Bronchial epithelial cell (primary cell): ENCODE data around the gene NCAM1. TPM values are rescaled to one million over a fixed set of nuclear protein-coding genes. Genes with fewer than 3 reads are reported as not detected.

Source experiments
- DNase-seq: peaks from one replicate; pipeline ENCODE4 v3.0.0-alpha.2; 2010; ENCODE audit warnings: low read depth
- FAIRE-seq: peaks from 2 replicates; lab custom pipeline; 2011; peaks lifted over from hg19 to GRCh38; lab: Jason Lieb, UNC
- H3K27me3 ChIP-seq: 2 replicates; pipeline ENCODE4 v1.5.1; 2011; ENCODE audit warnings: low read length; ENCODE audit not compliant: control insufficient read depth, insufficient read depth
- H3K36me3 ChIP-seq: 2 replicates; pipeline ENCODE4 v1.5.1; 2011; ENCODE audit warnings: low read length; ENCODE audit not compliant: control insufficient read depth, insufficient read depth
- H3K4me3 ChIP-seq: 2 replicates; pipeline ENCODE4 v1.5.1; 2011; ENCODE audit warnings: mild to moderate bottlenecking, low read depth, low read length, control low read depth
- total RNA-seq: library from RNA; depleted of rRNA; stranded (reverse); fragments of >200 nt; gene quantifications from 2 replicates; pipeline ENCODE4 v1.2.1, GENCODE V29; 2014
- TF ChIP-seq, protein P1 (sequence below): IDR thresholded peaks from 2 replicates; pipeline ENCODE4 v1.5.1; 2011; ENCODE audit warnings: mild to moderate bottlenecking, moderate library complexity, low read length, control low read depth, inconsistent platforms; ENCODE audit not compliant: insufficient read depth, severe bottlenecking

Gene NCAM1
- total RNA-seq, 1 donor from 2014 or later = under 0.01 TPM

DNA sequence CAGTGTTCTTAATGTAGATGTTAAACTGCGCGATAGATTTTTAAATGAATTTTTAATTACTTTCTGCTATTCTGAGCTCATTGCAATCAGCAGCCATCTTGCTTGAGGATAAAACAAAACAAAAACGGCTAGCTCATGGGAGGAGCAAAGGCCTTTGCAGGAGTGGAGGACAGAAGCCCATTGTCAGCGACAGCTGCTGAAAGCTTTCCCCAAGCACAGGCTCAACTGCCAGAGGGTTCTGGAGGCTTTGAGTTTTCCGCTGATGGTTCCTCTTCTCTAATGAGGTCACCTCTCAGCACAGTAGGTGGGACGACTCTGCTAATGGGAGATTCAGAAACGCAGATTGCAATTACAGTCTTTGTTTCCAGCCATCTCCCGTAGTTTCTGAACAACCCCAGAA lies 186.0 kb downstream of the NCAM1 start:
- no peak for FAIRE-seq
- DNase-seq = no peak
- no peak overlapping the region for H3K4me3 ChIP-seq
- TF ChIP-seq, protein P1, sequence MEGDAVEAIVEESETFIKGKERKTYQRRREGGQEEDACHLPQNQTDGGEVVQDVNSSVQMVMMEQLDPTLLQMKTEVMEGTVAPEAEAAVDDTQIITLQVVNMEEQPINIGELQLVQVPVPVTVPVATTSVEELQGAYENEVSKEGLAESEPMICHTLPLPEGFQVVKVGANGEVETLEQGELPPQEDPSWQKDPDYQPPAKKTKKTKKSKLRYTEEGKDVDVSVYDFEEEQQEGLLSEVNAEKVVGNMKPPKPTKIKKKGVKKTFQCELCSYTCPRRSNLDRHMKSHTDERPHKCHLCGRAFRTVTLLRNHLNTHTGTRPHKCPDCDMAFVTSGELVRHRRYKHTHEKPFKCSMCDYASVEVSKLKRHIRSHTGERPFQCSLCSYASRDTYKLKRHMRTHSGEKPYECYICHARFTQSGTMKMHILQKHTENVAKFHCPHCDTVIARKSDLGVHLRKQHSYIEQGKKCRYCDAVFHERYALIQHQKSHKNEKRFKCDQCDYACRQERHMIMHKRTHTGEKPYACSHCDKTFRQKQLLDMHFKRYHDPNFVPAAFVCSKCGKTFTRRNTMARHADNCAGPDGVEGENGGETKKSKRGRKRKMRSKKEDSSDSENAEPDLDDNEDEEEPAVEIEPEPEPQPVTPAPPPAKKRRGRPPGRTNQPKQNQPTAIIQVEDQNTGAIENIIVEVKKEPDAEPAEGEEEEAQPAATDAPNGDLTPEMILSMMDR = no peak
- no peaks in the 10 kb centered on the region for H3K36me3 ChIP-seq
- H3K27me3 ChIP-seq = no peaks in the 10 kb centered on the region

- Histone ChIP-seq H3K4me3 (no peak overlapping the region), H3K36me3 (no peaks in the 10 kb centered on the region), H3K27me3 (no peaks in the 10 kb centered on the region)
- DNase-seq = no peak
- no peak for FAIRE-seq
- TF ChIP-seq, protein P1 = no peak
These were observed 186.9 kb downstream of the NCAM1 start for GRCh38 chr11:113148076-113148475.

DNA sequence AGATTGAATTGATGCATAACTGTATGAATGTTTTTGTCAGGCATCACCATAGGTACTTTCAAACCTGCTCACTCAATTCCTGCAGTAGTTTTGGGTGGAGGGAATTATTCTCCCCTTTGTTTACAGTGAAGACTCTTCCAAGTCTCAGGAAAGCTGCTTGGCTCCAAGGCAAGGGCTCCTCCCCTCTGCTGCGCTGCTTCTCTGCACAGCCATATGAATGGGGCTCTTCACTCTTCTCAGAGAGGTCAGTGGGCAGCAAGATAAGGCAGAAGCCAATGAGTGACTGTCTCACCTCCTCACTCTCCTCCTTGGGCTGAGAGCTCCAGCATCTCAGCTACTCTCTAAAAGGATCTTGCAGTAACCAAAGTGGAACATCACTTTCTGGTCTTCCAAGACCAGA lies 187.4 kb downstream of the NCAM1 start:
- TF ChIP-seq, protein P1 = no peak
- H3K36me3 ChIP-seq = no peaks in the 10 kb centered on the region
- H3K4me3 ChIP-seq = no peak overlapping the region
- no peaks in the 10 kb centered on the region for H3K27me3 ChIP-seq
- peak; percentile 28 for FAIRE-seq
- DNase-seq = no peak

DNA sequence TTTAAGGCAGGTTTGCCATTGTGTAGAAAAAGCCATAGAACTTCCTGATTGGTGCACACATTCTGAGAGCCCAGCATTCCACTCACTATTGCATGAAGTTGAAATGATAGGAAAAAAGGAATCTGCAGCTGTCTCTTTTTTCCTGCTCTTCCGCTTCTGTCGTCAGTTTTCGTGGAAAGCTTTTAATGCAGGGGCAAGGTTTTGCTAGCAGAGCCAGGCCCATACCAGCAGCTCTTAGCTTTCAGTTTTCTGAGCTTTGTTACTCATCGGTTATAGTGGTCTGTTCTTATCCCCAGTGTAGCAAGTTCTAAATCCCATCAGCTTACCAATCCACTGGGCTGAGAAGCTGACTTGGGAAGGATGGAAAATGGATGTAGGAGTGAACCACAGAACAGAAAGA lies 190.3 kb downstream of the NCAM1 start:
- Histone ChIP-seq H3K27me3 (no peaks in the 10 kb centered on the region), H3K4me3 (no peak overlapping the region), H3K36me3 (no peaks in the 10 kb centered on the region)
- no peak for FAIRE-seq
- DNase-seq = no peak
- TF ChIP-seq, protein P1 = no peak

- H3K4me3 ChIP-seq = no peak overlapping the region
- H3K27me3 ChIP-seq = no peaks in the 10 kb centered on the region
- FAIRE-seq (no peak), DNase-seq (no peak)
- TF ChIP-seq, protein P1 = no peak
- H3K36me3 ChIP-seq = no peaks in the 10 kb centered on the region
These were observed 191.3 kb downstream of the NCAM1 start for GRCh38 chr11:113152500-113152899.

DNA sequence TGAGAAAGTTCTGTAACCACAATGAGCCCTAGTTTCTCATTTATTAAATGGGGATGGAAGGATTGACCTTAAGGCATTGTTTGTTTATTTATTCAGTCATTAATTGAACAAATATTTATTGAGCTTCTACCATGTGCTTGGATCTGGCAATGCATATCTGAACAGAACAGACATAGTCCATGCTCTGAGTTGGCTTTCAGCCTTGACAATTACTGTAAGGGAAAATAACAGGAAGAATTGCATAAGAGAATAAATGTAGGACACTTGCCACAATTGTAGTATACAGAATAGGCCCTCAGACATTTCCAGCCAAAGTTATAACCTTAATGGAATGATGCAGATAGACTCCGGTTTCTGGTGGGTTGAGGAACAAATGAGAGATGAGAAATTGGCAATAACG lies 192.6 kb downstream of the NCAM1 start:
- H3K27me3 ChIP-seq = no peaks in the 10 kb centered on the region
- TF ChIP-seq, protein P1 = no peak
- FAIRE-seq = no peak

More for the DNA sequence above, 192.6 kb downstream of the NCAM1 start:
- H3K36me3 ChIP-seq = no peaks in the 10 kb centered on the region
- no peak overlapping the region for H3K4me3 ChIP-seq
- DNase-seq = no peak
